Thoracic aorta (tissue), 2 donors: ENCODE data around the gene DPYD. TPM values are rescaled to one million over a fixed set of nuclear protein-coding genes. Genes with fewer than 3 reads are reported as not detected.

ENCODE experiments used
- ATAC-seq: fragments of 150-250 bp; one replicate; pipeline ENCODE4 v1.8.0; 2017; ENCODE audit warnings: low read depth; ENCODE audit not compliant: insufficient number of reproducible peaks, low FRiP score
- DNase-seq: peaks from one replicate; pipeline ENCODE4 v3.0.0-alpha.2; 2020; ENCODE audit warnings: low spot score
- H3K27ac ChIP-seq, 2 donors: fragments of 200-600 bp; sonication (generic); 1 replicate in 1 of 2; 2 replicates in 1 of 2; pipeline ENCODE4 v1.5.1; 2016; ENCODE audit warnings: mild to moderate bottlenecking in 2 of 2, moderate library complexity in 2 of 2
- H3K27me3 ChIP-seq: fragments of 200-600 bp; sonication (generic); replicated peaks from 2 replicates; pipeline ENCODE4 v1.6.0; 2016; ENCODE audit warnings: mild to moderate bottlenecking; ENCODE audit not compliant: insufficient read depth
- H3K36me3 ChIP-seq: fragments of 200-600 bp; sonication (generic); one replicate; pipeline ENCODE4 v1.5.1; 2016
- H3K4me1 ChIP-seq, 2 donors: fragments of 200-600 bp; sonication (generic); 1 replicate in 1 of 2; 2 replicates in 1 of 2; pipeline versions ENCODE4 v1.5.1 to v1.6.0; 2016; ENCODE audit warnings: low read depth in 2 of 2, mild to moderate bottlenecking in 1 of 2; ENCODE audit not compliant: control insufficient read depth in 1 of 2
- H3K4me3 ChIP-seq: fragments of 200-600 bp; sonication (generic); 2 replicates; pipeline ENCODE4 v1.5.1; 2016; ENCODE audit warnings: mild to moderate bottlenecking
- H3K9me3 ChIP-seq: fragments of 200-600 bp; sonication (generic); 2 replicates; pipeline ENCODE4 v1.5.1; 2016
- total RNA-seq, 2 donors: library from RNA; depleted of rRNA; stranded (reverse); fragments of >200 nt; gene quantifications; one replicate each; pipeline versions ENCODE4 v1.1.0 to v1.2.3, GENCODE V29; 2016
- TF ChIP-seq, protein P1 (sequence below): fragments of 200-600 bp; sonication (generic); IDR thresholded peaks from one replicate; pipeline ENCODE4 v1.5.1; 2019; ENCODE audit warnings: antibody characterized with exemption

DPYD gene
- total RNA-seq, 2 donors from 2014 or later = 29.1 to 44.2 TPM

DNA sequence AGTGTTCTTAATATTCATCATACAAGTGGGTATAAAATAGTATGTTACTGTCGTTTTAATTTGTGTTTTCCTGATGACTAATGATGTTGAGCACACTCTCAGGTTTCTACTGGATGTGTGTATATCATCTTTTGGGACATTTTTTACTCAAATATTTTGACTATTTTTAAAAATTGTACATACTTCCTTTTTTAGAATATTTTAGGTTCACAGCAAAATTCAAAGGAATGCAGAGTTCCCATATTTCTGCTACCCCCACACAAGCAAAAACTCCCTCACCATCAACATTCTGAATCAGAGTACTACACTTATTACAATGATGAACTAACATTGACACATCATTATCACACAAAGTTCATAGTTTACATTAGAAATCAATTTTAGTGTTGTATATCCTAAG is 114.5 kb downstream of the DPYD start:
- H3K9me3 ChIP-seq = no peaks in the 10 kb centered on the region
- H3K4me3 ChIP-seq = no peak overlapping the region
- no peaks in the 10 kb centered on the region for H3K36me3 ChIP-seq
- peaks cover 0 to 3% of the 10 kb centered on the region in 2 donors for H3K4me1 ChIP-seq
- ATAC-seq (no peak), DNase-seq (no peak)
- no peaks in the 10 kb centered on the region for H3K27me3 ChIP-seq
- no peak overlapping the region for H3K27ac ChIP-seq
- TF ChIP-seq, protein P1, sequence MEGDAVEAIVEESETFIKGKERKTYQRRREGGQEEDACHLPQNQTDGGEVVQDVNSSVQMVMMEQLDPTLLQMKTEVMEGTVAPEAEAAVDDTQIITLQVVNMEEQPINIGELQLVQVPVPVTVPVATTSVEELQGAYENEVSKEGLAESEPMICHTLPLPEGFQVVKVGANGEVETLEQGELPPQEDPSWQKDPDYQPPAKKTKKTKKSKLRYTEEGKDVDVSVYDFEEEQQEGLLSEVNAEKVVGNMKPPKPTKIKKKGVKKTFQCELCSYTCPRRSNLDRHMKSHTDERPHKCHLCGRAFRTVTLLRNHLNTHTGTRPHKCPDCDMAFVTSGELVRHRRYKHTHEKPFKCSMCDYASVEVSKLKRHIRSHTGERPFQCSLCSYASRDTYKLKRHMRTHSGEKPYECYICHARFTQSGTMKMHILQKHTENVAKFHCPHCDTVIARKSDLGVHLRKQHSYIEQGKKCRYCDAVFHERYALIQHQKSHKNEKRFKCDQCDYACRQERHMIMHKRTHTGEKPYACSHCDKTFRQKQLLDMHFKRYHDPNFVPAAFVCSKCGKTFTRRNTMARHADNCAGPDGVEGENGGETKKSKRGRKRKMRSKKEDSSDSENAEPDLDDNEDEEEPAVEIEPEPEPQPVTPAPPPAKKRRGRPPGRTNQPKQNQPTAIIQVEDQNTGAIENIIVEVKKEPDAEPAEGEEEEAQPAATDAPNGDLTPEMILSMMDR = no peak

DNA sequence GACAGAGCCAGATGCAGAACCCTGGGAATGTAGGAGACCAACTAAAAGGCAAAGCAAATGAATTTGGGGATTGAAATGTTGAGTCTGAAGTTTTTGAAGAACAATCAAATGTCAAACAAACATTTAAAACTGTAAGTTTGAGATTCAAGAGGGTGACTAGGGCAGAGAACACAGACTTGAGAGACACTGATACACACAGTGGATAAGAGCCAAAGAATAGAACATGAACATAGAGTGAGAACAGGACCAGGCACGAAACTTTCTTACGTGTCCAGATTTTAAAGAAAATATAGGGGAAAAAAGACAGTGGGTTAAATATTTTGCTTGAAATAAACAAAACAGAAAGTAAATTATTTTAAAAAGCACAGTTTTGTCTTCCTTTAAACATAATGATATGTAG is 115.7 kb downstream of the DPYD start:
- no peaks in the 10 kb centered on the region for H3K9me3 ChIP-seq
- no peak overlapping the region for H3K4me3 ChIP-seq
- DNase-seq (no peak), ATAC-seq (no peak)
- H3K27ac ChIP-seq = no peak overlapping the region
- H3K4me1 ChIP-seq = peaks cover 0 to 3% of the 10 kb centered on the region in 2 donors
- no peaks in the 10 kb centered on the region for H3K36me3 ChIP-seq
- no peaks in the 10 kb centered on the region for H3K27me3 ChIP-seq
- TF ChIP-seq, protein P1 = no peak

DNA sequence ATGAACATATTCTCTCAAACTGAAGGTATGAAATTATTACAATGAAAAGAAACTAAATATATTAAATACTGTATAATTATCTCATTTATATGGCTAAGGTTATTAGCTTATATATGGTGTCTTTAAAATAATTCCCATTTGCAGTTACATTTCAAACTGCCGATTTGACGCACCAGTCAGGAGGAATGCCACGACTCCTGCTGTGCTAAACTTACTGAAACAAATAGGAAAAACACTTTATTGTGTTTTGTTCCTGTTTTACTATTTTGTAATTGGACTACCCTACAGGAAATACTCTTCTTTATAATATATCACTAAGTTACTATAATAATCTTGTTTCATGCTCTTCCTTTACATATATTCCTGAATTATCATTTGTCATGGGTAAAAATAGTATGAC is 117.8 kb downstream of the DPYD start:
- Histone ChIP-seq H3K4me1 (peaks cover 0 to 3% of the 10 kb centered on the region in 2 donors), H3K9me3 (no peaks in the 10 kb centered on the region), H3K27me3 (no peaks in the 10 kb centered on the region), H3K27ac (no peak overlapping the region), H3K4me3 (no peak overlapping the region), H3K36me3 (no peaks in the 10 kb centered on the region)
- TF ChIP-seq, protein P1 = no peak
- DNase-seq = no peak
- no peak for ATAC-seq

DNA sequence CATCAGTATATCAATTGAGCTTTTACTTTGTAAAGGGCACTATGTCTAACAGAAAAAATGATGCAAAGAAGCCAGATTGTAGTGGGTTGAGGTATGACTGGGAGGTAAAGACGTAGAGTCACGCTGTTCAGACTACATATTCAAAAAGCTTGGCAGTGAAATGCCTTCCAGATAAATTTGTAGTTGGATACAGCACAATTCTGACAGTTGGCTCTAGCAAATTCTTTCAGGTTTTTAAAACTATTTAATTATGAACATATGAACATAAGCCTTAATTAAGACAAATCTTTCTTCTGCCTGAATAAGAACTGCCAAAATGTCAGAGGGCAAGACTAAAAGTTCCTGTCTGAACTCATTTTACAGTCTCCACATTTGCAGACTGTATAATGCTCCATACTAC is 118.8 kb downstream of the DPYD start:
- TF ChIP-seq, protein P1 = no peak
- Histone ChIP-seq H3K27me3 (no peaks in the 10 kb centered on the region), H3K9me3 (no peaks in the 10 kb centered on the region), H3K4me3 (no peak overlapping the region), H3K27ac (no peak overlapping the region), H3K4me1 (peaks cover 6 to 9% of the 10 kb centered on the region in 2 donors), H3K36me3 (no peaks in the 10 kb centered on the region)
- ATAC-seq = no peak
- DNase-seq = no peak

DNA sequence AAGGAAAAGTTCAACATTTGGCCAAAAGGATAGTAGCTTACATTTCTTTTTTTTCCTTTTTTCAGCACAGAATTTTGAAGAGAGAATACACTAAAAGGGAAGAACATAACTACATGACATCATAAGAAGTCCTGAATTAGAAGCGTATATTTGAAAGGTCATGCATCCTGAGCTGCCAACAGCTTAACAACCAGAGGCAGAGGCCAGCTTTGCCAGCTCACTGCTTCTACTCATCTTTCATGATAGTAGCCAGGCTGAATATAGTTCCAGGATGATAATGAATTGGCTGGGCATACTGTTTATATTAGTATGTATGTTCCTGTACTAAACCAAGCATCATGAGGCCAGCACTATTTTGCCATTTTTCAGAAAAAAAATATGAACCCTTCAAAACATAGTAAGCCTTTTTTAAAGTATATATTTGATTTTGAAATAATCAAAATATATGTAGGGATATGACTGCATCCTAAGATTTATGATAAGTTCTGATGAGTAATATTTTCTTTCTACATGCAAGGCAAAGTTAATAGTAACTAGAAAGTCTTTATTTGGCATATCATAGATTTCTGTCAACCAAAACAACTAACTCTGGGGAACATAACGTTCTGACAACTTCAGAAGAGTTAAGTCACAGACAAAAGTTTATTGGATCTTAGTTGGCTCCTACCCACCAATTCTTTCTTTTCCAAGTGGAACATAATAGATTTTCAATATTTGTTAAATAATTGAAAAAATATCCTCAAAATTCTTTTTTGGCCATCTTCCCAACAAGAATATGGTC is 123.2 kb downstream of the DPYD start:
- Histone ChIP-seq H3K4me3 (no peak overlapping the region), H3K27me3 (no peaks in the 10 kb centered on the region), H3K4me1 (peaks cover 4 to 15% of the 10 kb centered on the region in 2 donors), H3K36me3 (no peaks in the 10 kb centered on the region), H3K9me3 (no peaks in the 10 kb centered on the region), H3K27ac (no peak overlapping the region)
- no peak for ATAC-seq
- TF ChIP-seq, protein P1 = no peak
- DNase-seq = no peak
